Urothelium cell line (cell line): ENCODE results near the gene LRRC75A.
"Not testable (repeated sequence)": the region's sequence is repeated elsewhere in the genome, so short reads cannot be mapped to it uniquely, and the experiment has no call there.

Experiments used
- DNase-seq: peaks from one replicate; pipeline ENCODE4 v3.0.0; 2011; ENCODE audit warnings: low spot score, mixed read lengths
- FAIRE-seq: peaks from 2 replicates; lab custom pipeline; 2011; peaks lifted over from hg19 to GRCh38; lab: Jason Lieb, UNC

Gene LRRC75A

GRCh38 chr17:16415031-16415924 lies 76.7 kb downstream of the LRRC75A start, which contains the start of gene TRPV2:
TRPV2 (plus strand) TSS chr17:16415571; CDS start chr17:16417669, 2,098 bp downstream.
- FAIRE-seq, result no peak

GRCh38 chr17:16407911-16408588 lies 83.9 kb downstream of the LRRC75A start:
- DNase-seq (peak; percentile 30), FAIRE-seq (no peak)

More at GRCh38 chr17:16415031-16415924, 76.7 kb downstream of the LRRC75A start, which contains the start of gene TRPV2:
- DNase-seq, result no peak

- FAIRE-seq, result no peak
These were observed 85.0 kb downstream of the LRRC75A start for GRCh38 chr17:16406742-16407674.

GRCh38 chr17:16403847-16404246 lies 88.1 kb downstream of the LRRC75A start:
- not testable (repeated sequence) for FAIRE-seq, DNase-seq

More at GRCh38 chr17:16406742-16407674, 85.0 kb downstream of the LRRC75A start:
- DNase-seq, result no peak

- FAIRE-seq, result no peak
- DNase-seq, result no peak
These were observed 93.4 kb downstream of the LRRC75A start for GRCh38 chr17:16398270-16399267.

- DNase-seq, FAIRE-seq: not testable (repeated sequence)
These were observed 95.3 kb downstream of the LRRC75A start for GRCh38 chr17:16396693-16397092.

GRCh38 chr17:16395887-16396286 lies 96.1 kb downstream of the LRRC75A start:
- not testable (repeated sequence) for DNase-seq, FAIRE-seq

GRCh38 chr17:16392491-16392890 lies 99.5 kb downstream of the LRRC75A start:
- DNase-seq, FAIRE-seq: not testable (repeated sequence)
